ENCODE data around the gene NAV1.

NAV1 gene

GRCh38 chr1:201552941-201553351 is 14.0 kb downstream of the NAV1 start:
- peak; percentile 53 for DNase-seq
- Histone ChIP-seq H3K36me3 (no peaks in the 10 kb centered on the region; the same call in 1 of the 2 replicates), H3K9me3 (ENCODE audit: severe bottlenecking) (no peaks in the 10 kb centered on the region), H3K27me3 (ENCODE audit: insufficient read depth, low read depth, severe bottlenecking) (no peaks in the 10 kb centered on the region), H3K27ac (peak overlapping the region; percentile 10), H3K4me3 (ENCODE audit: low read depth, low read length) (no peak overlapping the region)
- TF ChIP-seq, protein P1, sequence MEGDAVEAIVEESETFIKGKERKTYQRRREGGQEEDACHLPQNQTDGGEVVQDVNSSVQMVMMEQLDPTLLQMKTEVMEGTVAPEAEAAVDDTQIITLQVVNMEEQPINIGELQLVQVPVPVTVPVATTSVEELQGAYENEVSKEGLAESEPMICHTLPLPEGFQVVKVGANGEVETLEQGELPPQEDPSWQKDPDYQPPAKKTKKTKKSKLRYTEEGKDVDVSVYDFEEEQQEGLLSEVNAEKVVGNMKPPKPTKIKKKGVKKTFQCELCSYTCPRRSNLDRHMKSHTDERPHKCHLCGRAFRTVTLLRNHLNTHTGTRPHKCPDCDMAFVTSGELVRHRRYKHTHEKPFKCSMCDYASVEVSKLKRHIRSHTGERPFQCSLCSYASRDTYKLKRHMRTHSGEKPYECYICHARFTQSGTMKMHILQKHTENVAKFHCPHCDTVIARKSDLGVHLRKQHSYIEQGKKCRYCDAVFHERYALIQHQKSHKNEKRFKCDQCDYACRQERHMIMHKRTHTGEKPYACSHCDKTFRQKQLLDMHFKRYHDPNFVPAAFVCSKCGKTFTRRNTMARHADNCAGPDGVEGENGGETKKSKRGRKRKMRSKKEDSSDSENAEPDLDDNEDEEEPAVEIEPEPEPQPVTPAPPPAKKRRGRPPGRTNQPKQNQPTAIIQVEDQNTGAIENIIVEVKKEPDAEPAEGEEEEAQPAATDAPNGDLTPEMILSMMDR (IDR thresholded peaks at IDR 0.05; ENCODE audit: low read depth, low read length) = no peak

GRCh38 chr1:201553496-201554189 is 14.7 kb downstream of the NAV1 start:
- no peaks in the 10 kb centered on the region; the same call in 1 of the 2 replicates for H3K36me3 ChIP-seq
- DNase-seq = no peak
- no peaks in the 10 kb centered on the region for H3K9me3 ChIP-seq (ENCODE audit: severe bottlenecking)
- TF ChIP-seq, protein P1 (IDR thresholded peaks at IDR 0.05; ENCODE audit: low read depth, low read length) = no peak
- no peak overlapping the region for H3K4me3 ChIP-seq (ENCODE audit: low read depth, low read length)
- H3K27me3 ChIP-seq (ENCODE audit: insufficient read depth, low read depth, severe bottlenecking) = no peaks in the 10 kb centered on the region
- peak overlapping the region; percentile 10; the same call in 1 of the 2 replicates for H3K27ac ChIP-seq

DNA sequence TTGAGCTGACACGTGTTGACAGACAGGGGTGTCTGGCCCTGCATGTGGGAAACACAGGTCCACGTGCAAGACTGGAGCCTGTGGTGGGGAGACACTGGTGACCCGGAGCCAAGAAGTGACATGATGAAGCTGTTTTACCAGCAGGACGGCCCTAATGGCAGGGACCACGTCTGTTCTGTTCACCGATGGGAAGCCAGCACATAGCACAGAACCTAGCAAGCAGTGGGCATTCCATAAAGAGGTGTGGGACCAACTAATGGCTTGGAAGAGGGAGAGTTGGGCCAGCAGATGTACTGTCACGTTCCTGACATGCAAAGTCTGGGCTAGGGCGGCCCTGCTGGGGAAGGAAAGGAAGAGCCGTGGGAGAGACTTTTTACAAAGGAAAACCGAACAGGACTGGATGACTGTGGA is 15.3 kb downstream of the NAV1 start:
- H3K27ac ChIP-seq = no peak overlapping the region
- H3K9me3 ChIP-seq (ENCODE audit: severe bottlenecking) = no peaks in the 10 kb centered on the region
- no peaks in the 10 kb centered on the region; the same call in 1 of the 2 replicates for H3K36me3 ChIP-seq
- DNase-seq = no peak
- no peak overlapping the region for H3K4me3 ChIP-seq (ENCODE audit: low read depth, low read length)
- H3K27me3 ChIP-seq (ENCODE audit: insufficient read depth, low read depth, severe bottlenecking) = no peaks in the 10 kb centered on the region
- TF ChIP-seq, protein P1 (IDR thresholded peaks at IDR 0.05; ENCODE audit: low read depth, low read length) = no peak

DNA sequence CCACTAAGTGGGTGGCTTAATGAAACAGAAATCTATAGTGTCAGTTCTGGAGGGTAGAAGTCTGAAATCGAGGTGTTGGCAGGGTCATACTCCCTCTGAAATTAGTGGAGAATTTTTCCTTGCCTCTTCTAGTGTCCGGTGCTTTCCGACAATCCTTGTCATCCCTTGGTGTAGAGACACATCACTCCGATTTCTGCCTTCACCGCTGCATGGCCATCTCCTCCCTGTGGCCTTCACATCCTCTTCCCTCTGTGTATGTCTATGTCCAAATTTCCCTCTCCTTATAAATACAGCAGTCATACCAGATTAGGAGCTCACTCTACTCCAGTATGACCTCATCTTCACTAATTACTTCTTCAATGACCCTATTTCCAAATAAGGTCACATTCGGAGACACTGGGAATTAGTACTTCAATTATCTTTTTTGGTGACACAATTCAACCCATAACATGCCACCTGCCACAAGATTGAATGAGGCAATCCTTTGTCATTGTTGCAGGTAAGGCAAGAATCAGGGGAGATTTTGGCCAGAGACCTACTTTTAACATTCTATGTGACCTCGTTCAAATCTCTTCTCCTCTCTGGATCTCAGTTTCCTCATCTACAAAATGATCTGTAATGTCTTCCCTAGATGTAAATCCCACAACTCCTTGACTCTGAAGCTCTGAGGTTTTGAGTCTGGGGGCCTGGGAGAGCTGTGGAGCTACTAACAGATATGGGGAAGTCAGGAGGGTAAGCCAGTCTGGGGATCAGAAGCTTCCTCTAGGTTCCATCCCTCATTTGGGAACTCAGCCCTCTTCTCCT is 16.1 kb downstream of the NAV1 start:
- no peak for DNase-seq
- H3K9me3 ChIP-seq (ENCODE audit: severe bottlenecking) = no peaks in the 10 kb centered on the region
- H3K27me3 ChIP-seq (ENCODE audit: insufficient read depth, low read depth, severe bottlenecking) = no peaks in the 10 kb centered on the region
- H3K27ac ChIP-seq = no peak overlapping the region
- no peak overlapping the region for H3K4me3 ChIP-seq (ENCODE audit: low read depth, low read length)
- TF ChIP-seq, protein P1 (IDR thresholded peaks at IDR 0.05; ENCODE audit: low read depth, low read length) = no peak
- no peaks in the 10 kb centered on the region; the same call in 1 of the 2 replicates for H3K36me3 ChIP-seq

DNA sequence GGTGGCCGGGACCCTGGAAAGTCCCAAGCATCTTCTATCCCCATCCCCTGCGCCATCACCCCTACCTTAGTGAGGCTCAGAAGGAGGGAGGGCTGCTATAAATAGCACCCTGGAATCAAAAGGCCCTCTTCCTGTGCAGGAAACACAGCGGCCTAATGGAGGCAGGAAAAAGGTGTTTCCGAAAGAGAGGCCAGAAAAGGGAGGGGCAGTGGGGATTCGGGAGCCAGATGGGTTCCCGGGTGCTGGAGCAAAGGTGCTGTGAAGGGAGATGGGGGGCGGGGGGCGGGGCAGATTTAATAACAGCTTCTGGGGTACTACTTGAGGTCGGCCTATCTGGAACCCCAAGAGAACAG is 16.6 kb downstream of the NAV1 start:
- no peak for DNase-seq
- Histone ChIP-seq H3K36me3 (no peaks in the 10 kb centered on the region; the same call in 1 of the 2 replicates), H3K4me3 (ENCODE audit: low read depth, low read length) (no peak overlapping the region), H3K9me3 (ENCODE audit: severe bottlenecking) (no peaks in the 10 kb centered on the region), H3K27me3 (ENCODE audit: insufficient read depth, low read depth, severe bottlenecking) (no peaks in the 10 kb centered on the region), H3K27ac (no peak overlapping the region)
- TF ChIP-seq, protein P1 (IDR thresholded peaks at IDR 0.05; ENCODE audit: low read depth, low read length) = no peak
